HepG2 (cell line): ENCODE measurements around the gene GNA14. TPM values are rescaled to one million over a fixed set of nuclear protein-coding genes. Genes with fewer than 3 reads are reported as not detected.

ENCODE experiments used
- KLF15 ChIP-seq: sonication (generic); formaldehyde crosslinking; IDR thresholded peaks from 2 replicates; pipeline ENCODE4 v1.8.1; 2023; ENCODE audit warnings: borderline replicate concordance, mild to moderate bottlenecking, inconsistent platforms, missing genetic modification reagents, mixed read lengths
- MIER2 ChIP-seq: IDR thresholded peaks from 2 replicates; pipeline ENCODE4 v1.6.1; 2016; ENCODE audit warnings: missing biosample characterization, missing genetic modification reagents
- ZFY ChIP-seq: sonication (generic); formaldehyde crosslinking; IDR thresholded peaks from 2 replicates; pipeline ENCODE4 v1.4.0; 2020; ENCODE audit warnings: missing genetic modification reagents
- ZNF331 ChIP-seq: sonication (generic); formaldehyde crosslinking; IDR thresholded peaks from 2 replicates; pipeline ENCODE4 v1.4.0; 2020; ENCODE audit warnings: missing genetic modification reagents
- ZNF510 ChIP-seq: sonication (generic); formaldehyde crosslinking; IDR thresholded peaks from 2 replicates; pipeline ENCODE4 v1.4.0; 2020; ENCODE audit warnings: low read depth, mild to moderate bottlenecking, missing genetic modification reagents
- ZNF780A ChIP-seq: sonication (generic); formaldehyde crosslinking; IDR thresholded peaks from 2 replicates; pipeline ENCODE4 v1.8.0; 2022; ENCODE audit warnings: mild to moderate bottlenecking, missing genetic modification reagents, moderate library complexity
- polyA plus RNA-seq, 8 experiments: library from polyadenylated mRNA; depleted of rRNA in 3 of 8; stranded (reverse) in 7 of 8; unstranded in 1 of 8; fragments of >200 nt; fragmentation: Illumina TruSeq in 4 of 8; extraction: Trizol in 4 of 8; gene quantifications; 2 replicates each; pipeline versions ENCODE4 v1.2.1 to v1.2.3, GENCODE V29; 2011 to 2016; ENCODE audit warnings: low read depth in 4 of 8, missing spikeins in 1 of 8, mixed read lengths in 1 of 8; ENCODE audit not compliant: insufficient read depth in 1 of 8
- total RNA-seq, 5 experiments: library from RNA; depleted of rRNA; stranded (reverse); fragments of >200 nt; fragmentation: Illumina TruSeq; extraction: Trizol; gene quantifications; 2 replicates each; pipeline ENCODE4 v1.2.3, GENCODE V29; 2016; ENCODE audit warnings: low read depth in 1 of 5
- TF ChIP-seq, protein P1 (sequence below): IDR thresholded peaks from 2 replicates; pipeline ENCODE4 v1.6.1; 2016; ENCODE audit warnings: missing compliant biosample characterization, missing genetic modification reagents, borderline replicate concordance
- TF ChIP-seq, protein P2 (sequence below): sonication (generic); formaldehyde crosslinking; IDR thresholded peaks from 2 replicates; pipeline ENCODE4 v1.5.0; 2020; ENCODE audit warnings: mild to moderate bottlenecking, missing genetic modification reagents, moderate library complexity
- TF ChIP-seq, protein P3 (sequence below): sonication (generic); formaldehyde crosslinking; conservative IDR thresholded peaks from 2 replicates; pipeline ENCODE4 v1.4.0; 2020; ENCODE audit warnings: missing genetic modification reagents

Gene GNA14
- total and polyA plus RNA-seq, 2 of the 13 experiments (the other 11 are each of a cell fraction or from before 2014, with no cell fraction given): not detected

DNA sequence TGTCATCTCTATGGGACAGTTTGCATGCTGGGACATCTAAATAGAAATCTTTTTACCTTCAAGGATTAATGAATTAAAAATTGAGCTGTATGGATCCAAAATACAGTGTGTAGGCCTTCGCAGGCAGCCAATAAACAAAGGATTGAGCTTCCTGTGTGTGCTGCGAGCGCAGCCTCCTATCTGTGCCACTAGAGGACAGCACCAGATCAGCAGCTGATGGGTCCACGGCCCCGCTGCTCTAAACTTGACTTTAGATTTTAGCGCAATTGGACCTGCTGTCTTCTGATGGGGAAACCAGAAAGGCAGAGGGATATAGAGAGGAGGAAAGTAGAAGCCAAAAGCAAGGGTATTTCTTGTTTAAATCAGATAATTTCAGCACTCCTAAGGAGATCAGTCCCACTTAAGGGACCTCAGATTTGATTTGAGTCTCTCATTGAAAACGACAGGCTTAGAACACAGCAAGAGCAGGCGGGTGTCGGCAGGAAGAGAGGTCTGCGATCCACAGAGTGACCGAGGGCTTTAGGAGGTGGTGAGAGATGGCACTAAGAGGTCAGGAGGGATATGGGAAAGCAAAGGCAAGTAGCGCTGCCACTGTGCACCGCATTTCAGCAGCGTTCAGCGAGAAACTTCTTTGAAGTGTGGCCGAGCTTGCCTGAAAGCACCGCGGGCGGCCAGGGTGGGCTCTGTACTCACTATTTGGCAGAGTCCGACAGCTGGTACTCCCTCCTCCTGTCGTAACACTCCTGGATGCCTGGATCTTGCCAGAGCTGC is 214.3 kb downstream of the GNA14 start (continued):
- TF ChIP-seq ZNF331 (CRISPR knock-in tag) (no peak), ZNF780A (CRISPR knock-in tag) (no peak), MIER2 (CRISPR knock-in tag) (no peak), KLF15 (no peak), ZNF510 (CRISPR knock-in tag) (no peak), ZFY (peak; percentile 23; the same call in 1 of the 2 replicates)
- TF ChIP-seq, protein P1, sequence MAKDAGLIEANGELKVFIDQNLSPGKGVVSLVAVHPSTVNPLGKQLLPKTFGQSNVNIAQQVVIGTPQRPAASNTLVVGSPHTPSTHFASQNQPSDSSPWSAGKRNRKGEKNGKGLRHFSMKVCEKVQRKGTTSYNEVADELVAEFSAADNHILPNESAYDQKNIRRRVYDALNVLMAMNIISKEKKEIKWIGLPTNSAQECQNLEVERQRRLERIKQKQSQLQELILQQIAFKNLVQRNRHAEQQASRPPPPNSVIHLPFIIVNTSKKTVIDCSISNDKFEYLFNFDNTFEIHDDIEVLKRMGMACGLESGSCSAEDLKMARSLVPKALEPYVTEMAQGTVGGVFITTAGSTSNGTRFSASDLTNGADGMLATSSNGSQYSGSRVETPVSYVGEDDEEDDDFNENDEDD: no peak
- TF ChIP-seq, protein P2, sequence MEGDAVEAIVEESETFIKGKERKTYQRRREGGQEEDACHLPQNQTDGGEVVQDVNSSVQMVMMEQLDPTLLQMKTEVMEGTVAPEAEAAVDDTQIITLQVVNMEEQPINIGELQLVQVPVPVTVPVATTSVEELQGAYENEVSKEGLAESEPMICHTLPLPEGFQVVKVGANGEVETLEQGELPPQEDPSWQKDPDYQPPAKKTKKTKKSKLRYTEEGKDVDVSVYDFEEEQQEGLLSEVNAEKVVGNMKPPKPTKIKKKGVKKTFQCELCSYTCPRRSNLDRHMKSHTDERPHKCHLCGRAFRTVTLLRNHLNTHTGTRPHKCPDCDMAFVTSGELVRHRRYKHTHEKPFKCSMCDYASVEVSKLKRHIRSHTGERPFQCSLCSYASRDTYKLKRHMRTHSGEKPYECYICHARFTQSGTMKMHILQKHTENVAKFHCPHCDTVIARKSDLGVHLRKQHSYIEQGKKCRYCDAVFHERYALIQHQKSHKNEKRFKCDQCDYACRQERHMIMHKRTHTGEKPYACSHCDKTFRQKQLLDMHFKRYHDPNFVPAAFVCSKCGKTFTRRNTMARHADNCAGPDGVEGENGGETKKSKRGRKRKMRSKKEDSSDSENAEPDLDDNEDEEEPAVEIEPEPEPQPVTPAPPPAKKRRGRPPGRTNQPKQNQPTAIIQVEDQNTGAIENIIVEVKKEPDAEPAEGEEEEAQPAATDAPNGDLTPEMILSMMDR (CRISPR knock-in tag): peak; percentile 94
- TF ChIP-seq, protein P3, sequence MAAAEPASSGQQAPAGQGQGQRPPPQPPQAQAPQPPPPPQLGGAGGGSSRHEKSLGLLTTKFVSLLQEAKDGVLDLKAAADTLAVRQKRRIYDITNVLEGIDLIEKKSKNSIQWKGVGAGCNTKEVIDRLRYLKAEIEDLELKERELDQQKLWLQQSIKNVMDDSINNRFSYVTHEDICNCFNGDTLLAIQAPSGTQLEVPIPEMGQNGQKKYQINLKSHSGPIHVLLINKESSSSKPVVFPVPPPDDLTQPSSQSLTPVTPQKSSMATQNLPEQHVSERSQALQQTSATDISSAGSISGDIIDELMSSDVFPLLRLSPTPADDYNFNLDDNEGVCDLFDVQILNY (CRISPR knock-in tag): no peak
- TF ChIP-seq, all 625 proteins: peak for 17
